Endothelial cell of umbilical vein (primary cell): ENCODE data around the gene MMP14.

Experiments used
- EZH2 ChIP-seq: IDR thresholded peaks from 2 replicates; pipeline ENCODE4 v1.6.1; 2012; ENCODE audit warnings: borderline replicate concordance, low read depth, mild to moderate bottlenecking, moderate library complexity, low read length, inconsistent platforms; ENCODE audit not compliant: severe bottlenecking
- TF ChIP-seq, protein P1 (sequence below), 2 donors: IDR thresholded peaks; 1 replicate in 1 of 2; 2 replicates in 1 of 2; pipeline ENCODE4 v1.5.1; 2011; ENCODE audit warnings: low read length in 2 of 2, mild to moderate bottlenecking in 2 of 2, moderate library complexity in 2 of 2, control low read depth in 1 of 2, inconsistent platforms in 1 of 2, low read depth in 1 of 2; ENCODE audit not compliant: insufficient read depth in 1 of 2; ENCODE audit errors: extremely low read depth in 1 of 2

- TF ChIP-seq, protein P1, sequence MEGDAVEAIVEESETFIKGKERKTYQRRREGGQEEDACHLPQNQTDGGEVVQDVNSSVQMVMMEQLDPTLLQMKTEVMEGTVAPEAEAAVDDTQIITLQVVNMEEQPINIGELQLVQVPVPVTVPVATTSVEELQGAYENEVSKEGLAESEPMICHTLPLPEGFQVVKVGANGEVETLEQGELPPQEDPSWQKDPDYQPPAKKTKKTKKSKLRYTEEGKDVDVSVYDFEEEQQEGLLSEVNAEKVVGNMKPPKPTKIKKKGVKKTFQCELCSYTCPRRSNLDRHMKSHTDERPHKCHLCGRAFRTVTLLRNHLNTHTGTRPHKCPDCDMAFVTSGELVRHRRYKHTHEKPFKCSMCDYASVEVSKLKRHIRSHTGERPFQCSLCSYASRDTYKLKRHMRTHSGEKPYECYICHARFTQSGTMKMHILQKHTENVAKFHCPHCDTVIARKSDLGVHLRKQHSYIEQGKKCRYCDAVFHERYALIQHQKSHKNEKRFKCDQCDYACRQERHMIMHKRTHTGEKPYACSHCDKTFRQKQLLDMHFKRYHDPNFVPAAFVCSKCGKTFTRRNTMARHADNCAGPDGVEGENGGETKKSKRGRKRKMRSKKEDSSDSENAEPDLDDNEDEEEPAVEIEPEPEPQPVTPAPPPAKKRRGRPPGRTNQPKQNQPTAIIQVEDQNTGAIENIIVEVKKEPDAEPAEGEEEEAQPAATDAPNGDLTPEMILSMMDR (IDR thresholded peaks at IDR 0.05; ENCODE audit: extremely low read depth in 1 of 2, insufficient read depth in 1 of 2, low read depth in 1 of 2, low read length in 2 of 2): no peak
- TF ChIP-seq EZH2: no peak
Measured at GRCh38 chr14:22796087-22796707, 40.2 kb upstream of the MMP14 start.
